IPS DF 6.9 (cell line): ENCODE results near the gene ABLIM2.

Experiments
- DNase-seq: peaks from one replicate; pipeline ENCODE4 v3.0.0-alpha.2; 2013; ENCODE audit warnings: low read depth, low spot score
- H3K27ac ChIP-seq: one replicate; pipeline ENCODE4 v1.5.1; 2013; ENCODE audit warnings: low read length, control low read depth
- H3K27me3 ChIP-seq: 2 replicates; pipeline ENCODE4 v1.6.1; 2013; ENCODE audit warnings: mild to moderate bottlenecking, low read length; ENCODE audit not compliant: control insufficient read depth, insufficient read depth
- H3K36me3 ChIP-seq: 2 replicates; pipeline ENCODE4 v1.6.1; 2013; ENCODE audit warnings: low read length; ENCODE audit not compliant: control insufficient read depth, insufficient read depth
- H3K4me1 ChIP-seq: 2 replicates; pipeline ENCODE4 v1.6.1; 2013; ENCODE audit warnings: low read length; ENCODE audit not compliant: control insufficient read depth, insufficient read depth
- H3K4me3 ChIP-seq: 2 replicates; pipeline ENCODE4 v1.5.1; 2013; ENCODE audit warnings: mild to moderate bottlenecking, low read length
- H3K9me3 ChIP-seq: 2 replicates; pipeline ENCODE4 v1.6.1; 2013; ENCODE audit warnings: low read length, inconsistent platforms; ENCODE audit not compliant: control insufficient read depth, insufficient read depth
- WGBS: extraction: QIAGEN DNeasy Blood & Tissue Kit; methylation state at CpG from one replicate; pipeline ENCODE4 v1.1.7; 2013; ENCODE audit warnings: mixed read lengths, missing lambda C conversion rate; ENCODE audit not compliant: insufficient read length, insufficient coverage; 5-methylcytosine and 5-hydroxymethylcytosine counted together

Gene ABLIM2

GRCh38 chr4:8070736-8071718 is 87.6 kb downstream of the ABLIM2 start:
- DNase-seq: no peak
- Histone ChIP-seq H3K27ac (no peak overlapping the region), H3K9me3 (no peaks in the 10 kb centered on the region), H3K27me3 (no peaks in the 10 kb centered on the region), H3K36me3 (no peaks in the 10 kb centered on the region), H3K4me1 (no peaks in the 10 kb centered on the region), H3K4me3 (no peak overlapping the region)
- WGBS: no CpG with 5 or more reads among the region's 30 CpGs

GRCh38 chr4:8069102-8069752 is 89.4 kb downstream of the ABLIM2 start:
- no CpG with 5 or more reads among the region's 27 CpGs for WGBS
- Histone ChIP-seq H3K4me3 (no peak overlapping the region), H3K4me1 (no peaks in the 10 kb centered on the region)

GRCh38 chr4:8067945-8068896 is 90.4 kb downstream of the ABLIM2 start:
- no peak overlapping the region for H3K27ac ChIP-seq
- H3K27me3 ChIP-seq: no peaks in the 10 kb centered on the region
- 0 out of 2 replicates have a peak, but pooled peaks cover 2% of the 10 kb centered on the region for H3K9me3 ChIP-seq
- no peak for DNase-seq
- no peaks in the 10 kb centered on the region; the same call in 1 of the 2 replicates for H3K36me3 ChIP-seq
- H3K4me3 ChIP-seq: no peak overlapping the region
- H3K4me1 ChIP-seq: no peaks in the 10 kb centered on the region
- WGBS: no CpG with 5 or more reads among the region's 28 CpGs

More at GRCh38 chr4:8069102-8069752, 89.4 kb downstream of the ABLIM2 start:
- Histone ChIP-seq H3K9me3 (no peaks in the 10 kb centered on the region), H3K27ac (no peak overlapping the region), H3K36me3 (no peaks in the 10 kb centered on the region), H3K27me3 (no peaks in the 10 kb centered on the region)
- no peak for DNase-seq

DNA sequence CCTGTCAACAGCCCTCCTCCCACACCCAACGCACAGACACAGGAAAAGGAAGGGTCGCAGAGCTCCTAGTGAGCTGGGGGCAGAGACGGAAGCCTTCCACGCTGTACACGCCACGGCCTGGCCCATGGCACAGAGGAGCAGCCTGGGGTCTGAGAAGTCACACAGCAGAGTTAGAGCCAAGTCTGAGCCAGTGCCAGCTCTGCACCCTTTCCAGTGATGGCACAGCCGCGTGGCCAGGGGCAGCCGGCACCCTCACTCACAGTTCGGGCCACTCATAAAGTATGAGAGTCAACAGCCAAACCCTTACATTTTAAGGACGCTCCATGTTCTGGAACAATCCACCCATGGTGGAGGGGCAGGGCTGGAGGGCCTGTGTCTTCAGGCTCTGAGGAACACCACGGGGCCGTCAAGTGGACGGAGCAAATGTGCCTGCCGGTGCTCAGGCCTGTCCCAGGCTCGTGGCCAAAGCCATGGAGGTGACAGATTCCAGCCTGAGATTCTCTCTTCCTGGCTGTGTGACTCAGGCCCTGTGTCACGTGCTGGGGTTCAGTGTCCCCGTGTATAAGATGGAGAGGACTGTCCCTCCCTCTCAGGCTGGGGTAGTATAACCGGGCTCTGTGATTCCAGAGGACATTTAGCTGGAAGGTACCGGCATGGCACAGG is 91.2 kb downstream of the ABLIM2 start:
- Histone ChIP-seq H3K27ac (no peak overlapping the region), H3K4me3 (no peak overlapping the region), H3K4me1 (no peaks in the 10 kb centered on the region), H3K36me3 (no peaks in the 10 kb centered on the region; the same call in 1 of the 2 replicates), H3K9me3 (0 out of 2 replicates have a peak, but pooled peaks cover 2% of the 10 kb centered on the region), H3K27me3 (no peaks in the 10 kb centered on the region)
- no peak for DNase-seq
- no CpG with 5 or more reads among the region's 20 CpGs for WGBS

DNA sequence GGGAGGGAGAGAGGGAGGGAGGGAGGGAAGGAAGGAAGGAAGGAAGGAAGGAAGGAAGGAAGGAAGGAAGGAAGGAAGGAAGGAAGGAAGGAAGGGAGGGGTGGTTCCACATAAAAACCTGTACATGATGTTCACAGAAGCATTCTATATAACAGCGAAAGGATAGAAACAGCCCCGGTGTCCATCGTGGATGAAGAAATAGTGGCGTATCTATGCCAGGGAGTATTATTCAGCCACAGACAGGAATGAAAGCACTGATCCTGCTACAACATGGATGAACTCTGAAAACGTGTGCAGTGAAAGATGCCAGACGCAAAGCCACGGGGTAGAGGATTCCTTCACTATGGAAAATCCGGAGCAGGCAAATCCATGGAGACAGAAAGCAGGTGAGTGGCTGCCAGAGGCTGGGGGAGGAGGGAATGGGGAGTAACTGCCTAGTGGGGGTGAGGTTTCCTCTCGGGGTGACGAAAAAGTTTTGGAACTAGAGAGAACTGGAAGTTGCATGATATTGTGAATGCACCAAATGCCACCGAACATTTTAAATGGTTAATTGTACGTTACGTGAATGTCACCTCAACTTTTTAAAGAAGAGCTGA is 92.2 kb downstream of the ABLIM2 start:
- no peak for DNase-seq
- no peaks in the 10 kb centered on the region for H3K27me3 ChIP-seq
- no peak overlapping the region for H3K27ac ChIP-seq
- no peaks in the 10 kb centered on the region; the same call in 1 of the 2 replicates for H3K36me3 ChIP-seq
- H3K4me1 ChIP-seq: no peaks in the 10 kb centered on the region
- no CpG with 5 or more reads among the region's 13 CpGs for WGBS
- H3K4me3 ChIP-seq: no peak overlapping the region
- H3K9me3 ChIP-seq: 0 out of 2 replicates have a peak, but pooled peaks cover 2% of the 10 kb centered on the region

GRCh38 chr4:8063974-8064563 is 94.5 kb downstream of the ABLIM2 start:
- DNase-seq: no peak
- H3K4me1 ChIP-seq: no peaks in the 10 kb centered on the region

DNA sequence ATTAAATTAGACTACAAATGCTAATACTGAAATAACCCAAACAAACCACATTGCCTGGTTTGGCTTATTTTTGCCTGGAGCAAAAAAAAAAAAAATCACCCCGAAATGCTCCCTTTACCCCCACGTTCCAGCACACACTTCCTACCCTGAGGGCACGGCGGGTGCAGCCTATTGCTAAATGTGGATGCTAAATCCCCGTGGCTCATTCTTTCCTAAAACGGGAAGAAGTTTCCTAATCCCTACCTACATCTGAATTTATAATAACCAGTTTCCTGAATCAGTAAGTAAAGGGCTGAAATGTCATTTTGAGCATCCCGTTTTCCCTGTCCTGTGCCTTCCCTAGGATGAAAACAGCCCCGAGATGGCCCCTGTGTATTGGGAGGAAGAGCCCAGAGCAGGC is 97.0 kb downstream of the ABLIM2 start:
- Histone ChIP-seq H3K27ac (no peak overlapping the region), H3K4me1 (no peaks in the 10 kb centered on the region; the same call in 1 of the 2 replicates)

More at GRCh38 chr4:8063974-8064563, 94.5 kb downstream of the ABLIM2 start:
- H3K36me3 ChIP-seq: no peaks in the 10 kb centered on the region; the same call in 1 of the 2 replicates
- WGBS: no CpG with 5 or more reads among the region's 9 CpGs
- H3K4me3 ChIP-seq: no peak overlapping the region
- no peak overlapping the region for H3K27ac ChIP-seq
- 0 out of 2 replicates have a peak, but pooled peaks cover 2% of the 10 kb centered on the region for H3K9me3 ChIP-seq
- H3K27me3 ChIP-seq: no peaks in the 10 kb centered on the region

DNA sequence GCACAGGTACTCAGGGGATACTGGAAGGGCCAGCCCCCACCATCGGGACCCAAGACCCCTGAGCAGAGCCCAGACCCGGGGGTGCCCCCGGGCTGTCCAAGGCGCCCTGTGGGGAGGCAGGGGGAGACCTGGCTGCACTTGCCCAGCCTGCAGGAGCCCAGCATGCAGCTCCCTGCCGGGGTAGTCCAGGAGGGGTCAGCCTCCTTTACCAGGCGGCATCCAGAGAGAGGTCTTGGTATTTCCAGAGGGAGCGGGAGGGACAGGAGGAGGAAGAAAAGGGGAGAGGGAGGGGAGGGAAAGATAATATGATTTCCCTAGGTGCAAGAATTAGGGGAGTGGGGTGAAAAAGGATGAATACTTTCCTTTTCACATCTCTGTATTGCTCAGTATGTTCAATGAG is 97.5 kb downstream of the ABLIM2 start:
- Histone ChIP-seq H3K27me3 (no peaks in the 10 kb centered on the region), H3K27ac (no peak overlapping the region), H3K4me1 (no peaks in the 10 kb centered on the region; the same call in 1 of the 2 replicates), H3K36me3 (no peaks in the 10 kb centered on the region; the same call in 1 of the 2 replicates), H3K9me3 (0 out of 2 replicates have a peak, but pooled peaks cover 2% of the 10 kb centered on the region), H3K4me3 (no peak overlapping the region)
- WGBS: no CpG with 5 or more reads among the region's 7 CpGs
- no peak for DNase-seq

More for the DNA sequence above, 97.0 kb downstream of the ABLIM2 start:
- no CpG with 5 or more reads among the region's 8 CpGs for WGBS
- Histone ChIP-seq H3K4me3 (no peak overlapping the region), H3K27me3 (no peaks in the 10 kb centered on the region), H3K9me3 (0 out of 2 replicates have a peak, but pooled peaks cover 2% of the 10 kb centered on the region), H3K36me3 (no peaks in the 10 kb centered on the region; the same call in 1 of the 2 replicates)
- no peak for DNase-seq

GRCh38 chr4:8060632-8061031 is 98.0 kb downstream of the ABLIM2 start:
- no peaks in the 10 kb centered on the region; the same call in 1 of the 2 replicates for H3K4me1 ChIP-seq
- DNase-seq: no peak
- no peak overlapping the region for H3K4me3 ChIP-seq
- no peak overlapping the region for H3K27ac ChIP-seq
- H3K27me3 ChIP-seq: no peaks in the 10 kb centered on the region
- H3K36me3 ChIP-seq: no peaks in the 10 kb centered on the region; the same call in 1 of the 2 replicates
- WGBS: no CpG with 5 or more reads among the region's 18 CpGs
- H3K9me3 ChIP-seq: 0 out of 2 replicates have a peak, but pooled peaks cover 2% of the 10 kb centered on the region
